ENCODE measurements around the gene KREMEN2. TPM values are rescaled to one million over a fixed set of nuclear protein-coding genes. Genes with fewer than 3 reads are reported as not detected.

KREMEN2 gene
- total and polyA plus RNA-seq, 12 donors: not detected

GRCh38 chr16:2985462-2985861, 21.4 kb downstream of the KREMEN2 start:
- Histone ChIP-seq H3K4me1 (replicated peaks in 1 of 2) (peaks cover 7 to 16% of the 10 kb centered on the region in 2 donors), H3K9me3 (replicated peaks in 1 of 3) (no peaks in the 10 kb centered on the region), H3K27me3 (no peaks in the 10 kb centered on the region), H3K36me3 (replicated peaks in 1 of 2) (no peaks in the 10 kb centered on the region), H3K27ac (no peak overlapping the region), H3K4me3 (no peak overlapping the region)
- intact Hi-C loops (cut with DNase I): loop anchor here in 1 of 2 donors (10.0 kb wide), 1 partner anchor 61 kb away; no protein-coding TSS in a partner anchor
- DNase-seq: no peak
- WGBS, 4 donors: 53 to 73% (median 54%) methylated on average over 2 to 9 of the region's 9 CpGs
- no peak for TF ChIP-seq POLR2A (IDR thresholded peaks at IDR 0.05)
- no peak for TF ChIP-seq CTCF (IDR thresholded peaks at IDR 0.05)

GRCh38 chr16:2985893-2986355, 21.8 kb downstream of the KREMEN2 start:
- no peak overlapping the region for H3K27ac ChIP-seq
- peak in 4 of 7 donors; percentile 49 to 57 (median 54) for DNase-seq
- H3K4me3 ChIP-seq: no peak overlapping the region
- H3K9me3 ChIP-seq (replicated peaks in 1 of 3): no peaks in the 10 kb centered on the region
- WGBS, 4 donors: 35 to 65% (median 50%) methylated on average over 4 to 15 of the region's 15 CpGs
- intact Hi-C loops (cut with DNase I): loop anchor here in 1 of 2 donors (10.0 kb wide), 1 partner anchor 61 kb away; no protein-coding TSS in a partner anchor
- no peaks in the 10 kb centered on the region for H3K27me3 ChIP-seq
- TF ChIP-seq CTCF (IDR thresholded peaks at IDR 0.05) (no peak), POLR2A (IDR thresholded peaks at IDR 0.05) (no peak)
- peaks cover 3 to 12% of the 10 kb centered on the region in 2 donors for H3K4me1 ChIP-seq (replicated peaks in 1 of 2)
- H3K36me3 ChIP-seq (replicated peaks in 1 of 2): no peaks in the 10 kb centered on the region

GRCh38 chr16:2986623-2987188, 22.6 kb downstream of the KREMEN2 start:
- H3K27me3 ChIP-seq: no peaks in the 10 kb centered on the region
- DNase-seq: no peak
- no peak overlapping the region for H3K27ac ChIP-seq
- 70 to 100% (median 79%) methylated on average over 2 to 17 of the region's 17 CpGs for WGBS, 4 donors
- TF ChIP-seq CTCF (IDR thresholded peaks at IDR 0.05) (no peak), POLR2A (IDR thresholded peaks at IDR 0.05) (no peak)
- intact Hi-C loops (cut with DNase I): loop anchor here in 1 of 2 donors (10.0 kb wide), 1 partner anchor 62 kb away; no protein-coding TSS in a partner anchor
- no peaks in the 10 kb centered on the region for H3K9me3 ChIP-seq (replicated peaks in 1 of 3)
- no peak overlapping the region for H3K4me3 ChIP-seq
- peaks cover 0 to 7% of the 10 kb centered on the region in 2 donors for H3K4me1 ChIP-seq (replicated peaks in 1 of 2)
- H3K36me3 ChIP-seq (replicated peaks in 1 of 2): no peaks in the 10 kb centered on the region

GRCh38 chr16:2987286-2987685, 23.2 kb downstream of the KREMEN2 start:
- no peak overlapping the region for H3K4me3 ChIP-seq
- no peaks in the 10 kb centered on the region for H3K9me3 ChIP-seq (replicated peaks in 1 of 3)
- DNase-seq: no peak
- H3K36me3 ChIP-seq (replicated peaks in 1 of 2): no peaks in the 10 kb centered on the region
- no peak for TF ChIP-seq CTCF (IDR thresholded peaks at IDR 0.05)
- no peak for TF ChIP-seq POLR2A (IDR thresholded peaks at IDR 0.05)
- H3K27ac ChIP-seq: no peak overlapping the region
- peaks cover 0 to 7% of the 10 kb centered on the region in 2 donors for H3K4me1 ChIP-seq (replicated peaks in 1 of 2)
- no peaks in the 10 kb centered on the region for H3K27me3 ChIP-seq
- intact Hi-C loops (cut with DNase I): loop anchor here in 1 of 2 donors (10.0 kb wide), 1 partner anchor 62 kb away; no protein-coding TSS in a partner anchor
- WGBS, 4 donors: 80 to 94% (median 86%) methylated on average over 3 to 9 of the region's 9 CpGs

All from adrenal gland (tissue), 12 donors.